HepG2 (cell line): ENCODE measurements around the gene STXBP4. TPM values are rescaled to one million over a fixed set of nuclear protein-coding genes. Genes with fewer than 3 reads are reported as not detected.

Experiments
- ATAC-seq: fragments of 200-7000 bp; cut with Tn5 transposase; 3 replicates; pipeline ENCODE4 v1.9.1; 2020; ENCODE audit warnings: mild to moderate bottlenecking, moderate library complexity
- BruUV-seq: library from RNA; stranded (reverse); fragments of 400-500 nt; replicated peaks from 2 replicates; lab custom pipeline; 2021; lab: Mats Ljungman, UMichigan
- CTCF ChIA-PET: fragments of 300-600 bp; formaldehyde crosslinking; extraction: SDS; loops from one replicate; lab custom pipeline; 2021; ENCODE audit warnings: low total read pairs, inconsistent platforms, low intra/inter-chr PET ratio; lab: Yijun Ruan, JAX
- POLR2A ChIA-PET: fragments of 350-600 bp; sonication (Branson Sonifier 250); formaldehyde crosslinking; loops from one replicate; lab custom pipeline; 2020; ENCODE audit warnings: antibody characterized with exemption, inconsistent platforms; lab: Yijun Ruan, JAX
- DNase-seq: peaks from one replicate; pipeline ENCODE4 v3.0.0-alpha.2; 2015; ENCODE audit warnings: low spot score
- FAIRE-seq: peaks from 3 replicates; lab custom pipeline; 2011; peaks lifted over from hg19 to GRCh38; lab: Jason Lieb, UNC
- H2AFZ ChIP-seq: one replicate; pipeline ENCODE4 v1.6.1; 2011; ENCODE audit warnings: low read length, inconsistent platforms
- H3K27ac ChIP-seq: fragments of 300-600 bp; 3 replicates; pipeline ENCODE4 v1.8.0; 2011; ENCODE audit warnings: mixed run types, mild to moderate bottlenecking, mixed read lengths, low read length, inconsistent platforms; ENCODE audit not compliant: insufficient read depth; ENCODE audit errors: extremely low read length
- H3K27me3 ChIP-seq, 2 experiments: fragments of 200-600 bp in 1 of 2; 2 replicates in 1 of 2; 3 replicates in 1 of 2; pipeline versions ENCODE4 v1.6.0 to v1.8.0; 2011; ENCODE audit warnings: low read length in 2 of 2, mild to moderate bottlenecking in 2 of 2, moderate library complexity in 2 of 2, inconsistent platforms in 1 of 2; ENCODE audit not compliant: insufficient read depth in 2 of 2, control insufficient read depth in 1 of 2
- H3K36me3 ChIP-seq, 2 experiments: fragments of 200-600 bp in 1 of 2; replicated peaks in 1 of 2; 2 replicates in 1 of 2; 3 replicates in 1 of 2; pipeline versions ENCODE4 v1.5.1 to v1.8.0; 2011; ENCODE audit warnings: low read length in 2 of 2, inconsistent platforms in 1 of 2; ENCODE audit not compliant: insufficient read depth in 2 of 2, control insufficient read depth in 1 of 2
- H3K4me1 ChIP-seq: 2 replicates; pipeline ENCODE4 v1.5.1; 2012; ENCODE audit warnings: low read length, inconsistent platforms; ENCODE audit not compliant: insufficient read depth
- H3K4me2 ChIP-seq: 2 replicates; pipeline ENCODE4 v1.6.0; 2011; ENCODE audit warnings: low read depth, low read length, inconsistent platforms
- H3K4me3 ChIP-seq, 3 experiments: fragments of 200-600 bp in 1 of 3; sonication (generic), shearing (Covaris generic) in 1 of 3; replicated peaks in 1 of 3; 2 replicates each; pipeline ENCODE4 v1.5.1; 2011 to 2016; ENCODE audit warnings: low read length in 3 of 3, inconsistent platforms in 2 of 3, low read depth in 2 of 3, mild to moderate bottlenecking in 2 of 3, control low read depth in 1 of 3, mixed read lengths in 1 of 3; ENCODE audit not compliant: insufficient read depth in 1 of 3
- H3K79me2 ChIP-seq: one replicate; pipeline ENCODE4 v1.6.1; 2011; ENCODE audit warnings: low read length, inconsistent platforms; ENCODE audit not compliant: insufficient read depth
- H3K9ac ChIP-seq: 2 replicates; pipeline ENCODE4 v1.6.0; 2011; ENCODE audit warnings: mild to moderate bottlenecking, low read depth, low read length, inconsistent platforms; ENCODE audit not compliant: insufficient read depth
- H3K9me3 ChIP-seq: 2 replicates; pipeline ENCODE4 v1.5.1; 2012; ENCODE audit warnings: mild to moderate bottlenecking, low read length
- H4K20me1 ChIP-seq: 2 replicates; pipeline ENCODE4 v1.6.0; 2011; ENCODE audit warnings: inconsistent platforms, mild to moderate bottlenecking, low read length, moderate library complexity; ENCODE audit not compliant: insufficient read depth
- ASH2L ChIP-seq: fragments of 300-600, 200-600 bp; sonication (generic); IDR thresholded peaks from 2 replicates; pipeline ENCODE4 v1.7.0; 2017; ENCODE audit warnings: low read depth, mild to moderate bottlenecking, moderate library complexity, mixed read lengths, low read length; ENCODE audit not compliant: insufficient read length
- CBX1 ChIP-seq: IDR thresholded peaks from one replicate; pipeline ENCODE4 v1.6.1; 2016; ENCODE audit warnings: antibody characterized with exemption, low read depth
- DPF2 ChIP-seq: sonication (generic); formaldehyde crosslinking; IDR thresholded peaks from 2 replicates; pipeline ENCODE4 v1.4.0; 2020; ENCODE audit warnings: mild to moderate bottlenecking, low read depth, missing genetic modification reagents, borderline replicate concordance
- ESRRA ChIP-seq: sonication (generic); formaldehyde crosslinking; IDR thresholded peaks from 2 replicates; pipeline ENCODE4 v1.5.1; 2020; ENCODE audit warnings: mild to moderate bottlenecking, low read depth, missing genetic modification reagents
- PTBP1 ChIP-seq: fragments of 200-400 bp; formaldehyde crosslinking; IDR thresholded peaks from 2 replicates; pipeline ENCODE4 v1.6.1; 2018; ENCODE audit warnings: low read length, low read depth; ENCODE audit not compliant: poor library complexity, severe bottlenecking
- RBAK ChIP-seq: sonication (generic); formaldehyde crosslinking; IDR thresholded peaks from 2 replicates; pipeline ENCODE4 v1.5.1; 2020; ENCODE audit warnings: mild to moderate bottlenecking, missing genetic modification reagents
- ZKSCAN8 ChIP-seq: IDR thresholded peaks from 2 replicates; pipeline ENCODE4 v1.6.1; 2016; ENCODE audit warnings: borderline replicate concordance, missing genetic modification reagents, missing compliant biosample characterization
- ZMYM3 ChIP-seq: sonication (generic); formaldehyde crosslinking; IDR thresholded peaks from 2 replicates; pipeline ENCODE4 v1.5.1; 2020; ENCODE audit warnings: mild to moderate bottlenecking, missing genetic modification reagents
- ZNF292 ChIP-seq: sonication (generic); formaldehyde crosslinking; IDR thresholded peaks from 2 replicates; pipeline ENCODE4 v1.8.1; 2022; ENCODE audit warnings: mild to moderate bottlenecking, low read depth, missing genetic modification reagents, borderline replicate concordance
- ZNF543 ChIP-seq: sonication (generic); formaldehyde crosslinking; IDR thresholded peaks from 2 replicates; pipeline ENCODE4 v1.4.0; 2020; ENCODE audit warnings: mild to moderate bottlenecking, missing genetic modification reagents
- WGBS: methylation state at CpG from one replicate; pipeline ENCODE4 v1.1.6; 2017; ENCODE audit warnings: low lambda C conversion rate; 5-methylcytosine and 5-hydroxymethylcytosine counted together
- in situ Hi-C: cut with HindIII; loops from 2 replicates; pipeline ENCODE4 v1.10.0; 2017; ENCODE audit warnings: low pct_unique_long_range_greater_than_20kb; ENCODE audit not compliant: extremely low pct_ligation_motif_present
- intact Hi-C: fragments of 100-400 bp; cut with micrococcal nuclease; formaldehyde crosslinking; loops from one replicate; pipeline ENCODE4 v1.10.0; 2022; ENCODE audit not compliant: unreplicated experiment
- polyA plus RNA-seq, 8 experiments: library from polyadenylated mRNA; depleted of rRNA in 3 of 8; stranded (reverse) in 7 of 8; unstranded in 1 of 8; fragments of >200 nt; fragmentation: Illumina TruSeq in 4 of 8; extraction: Trizol in 4 of 8; gene quantifications; 2 replicates each; pipeline versions ENCODE4 v1.2.1 to v1.2.3, GENCODE V29; 2011 to 2016; ENCODE audit warnings: low read depth in 4 of 8, missing spikeins in 1 of 8, mixed read lengths in 1 of 8; ENCODE audit not compliant: insufficient read depth in 1 of 8
- total RNA-seq, 5 experiments: library from RNA; depleted of rRNA; stranded (reverse); fragments of >200 nt; fragmentation: Illumina TruSeq; extraction: Trizol; gene quantifications; 2 replicates each; pipeline ENCODE4 v1.2.3, GENCODE V29; 2016; ENCODE audit warnings: low read depth in 1 of 5
- TF ChIP-seq, protein P1 (sequence below): sonication (generic); formaldehyde crosslinking; IDR thresholded peaks from 2 replicates; pipeline ENCODE4 v1.4.0; 2020; ENCODE audit warnings: missing genetic modification reagents
- TF ChIP-seq, protein P2 (sequence below): sonication (generic); formaldehyde crosslinking; IDR thresholded peaks from 2 replicates; pipeline ENCODE4 v1.4.0; 2020; ENCODE audit warnings: mild to moderate bottlenecking, missing genetic modification reagents

STXBP4 gene
- total and polyA plus RNA-seq, 2 of the 13 experiments (the other 11 are each of a cell fraction or from before 2014, with no cell fraction given): 8.5 to 36.1 TPM

DNA sequence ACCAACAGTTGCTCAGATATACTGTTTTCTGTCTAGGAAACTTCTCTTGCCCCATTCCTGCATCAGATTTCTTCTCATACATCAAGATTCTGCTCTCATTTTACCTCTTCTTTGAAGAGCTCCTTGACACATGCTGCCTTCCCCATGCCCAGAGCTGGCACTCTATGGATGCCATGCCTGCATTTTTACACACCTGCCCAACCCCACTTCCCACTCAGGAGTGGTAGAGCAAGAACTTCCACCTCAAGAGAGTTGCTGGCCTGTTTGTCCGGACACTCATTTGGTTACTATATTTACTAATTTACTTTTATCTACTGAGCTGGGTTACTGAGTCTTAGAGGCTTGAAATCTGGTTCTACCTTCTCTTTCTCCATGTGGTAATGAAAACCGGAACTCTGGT, 197.9 kb downstream of the STXBP4 start:
- FAIRE-seq (no peak), DNase-seq (no peak), ATAC-seq (no peak)
- no peaks in the 10 kb centered on the region for H3K9me3 ChIP-seq
- H3K27ac ChIP-seq: no peak overlapping the region
- in situ Hi-C loops: no loop called here
- no peaks in the 10 kb centered on the region for H3K79me2 ChIP-seq
- 98% methylated on average over 2 of the region's 2 CpGs for WGBS
- POLR2A ChIA-PET: no interaction called here
- H3K4me1 ChIP-seq: peaks cover 5% of the 10 kb centered on the region
- H3K9ac ChIP-seq: no peak overlapping the region
- no peak for TF ChIP-seq ASH2L
- no peak for TF ChIP-seq ZKSCAN8 (CRISPR knock-in tag)
- TF ChIP-seq ZMYM3 (CRISPR knock-in tag): no peak
- TF ChIP-seq ZNF543 (CRISPR knock-in tag): no peak
- TF ChIP-seq RBAK (CRISPR knock-in tag): no peak
- TF ChIP-seq, protein P1, sequence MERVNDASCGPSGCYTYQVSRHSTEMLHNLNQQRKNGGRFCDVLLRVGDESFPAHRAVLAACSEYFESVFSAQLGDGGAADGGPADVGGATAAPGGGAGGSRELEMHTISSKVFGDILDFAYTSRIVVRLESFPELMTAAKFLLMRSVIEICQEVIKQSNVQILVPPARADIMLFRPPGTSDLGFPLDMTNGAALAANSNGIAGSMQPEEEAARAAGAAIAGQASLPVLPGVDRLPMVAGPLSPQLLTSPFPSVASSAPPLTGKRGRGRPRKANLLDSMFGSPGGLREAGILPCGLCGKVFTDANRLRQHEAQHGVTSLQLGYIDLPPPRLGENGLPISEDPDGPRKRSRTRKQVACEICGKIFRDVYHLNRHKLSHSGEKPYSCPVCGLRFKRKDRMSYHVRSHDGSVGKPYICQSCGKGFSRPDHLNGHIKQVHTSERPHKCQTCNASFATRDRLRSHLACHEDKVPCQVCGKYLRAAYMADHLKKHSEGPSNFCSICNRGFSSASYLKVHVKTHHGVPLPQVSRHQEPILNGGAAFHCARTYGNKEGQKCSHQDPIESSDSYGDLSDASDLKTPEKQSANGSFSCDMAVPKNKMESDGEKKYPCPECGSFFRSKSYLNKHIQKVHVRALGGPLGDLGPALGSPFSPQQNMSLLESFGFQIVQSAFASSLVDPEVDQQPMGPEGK (CRISPR knock-in tag): no peak
- TF ChIP-seq PTBP1: no peak
- no peak for TF ChIP-seq ZNF292 (CRISPR knock-in tag)
- no peak for TF ChIP-seq ESRRA (CRISPR knock-in tag)
- TF ChIP-seq, protein P2, sequence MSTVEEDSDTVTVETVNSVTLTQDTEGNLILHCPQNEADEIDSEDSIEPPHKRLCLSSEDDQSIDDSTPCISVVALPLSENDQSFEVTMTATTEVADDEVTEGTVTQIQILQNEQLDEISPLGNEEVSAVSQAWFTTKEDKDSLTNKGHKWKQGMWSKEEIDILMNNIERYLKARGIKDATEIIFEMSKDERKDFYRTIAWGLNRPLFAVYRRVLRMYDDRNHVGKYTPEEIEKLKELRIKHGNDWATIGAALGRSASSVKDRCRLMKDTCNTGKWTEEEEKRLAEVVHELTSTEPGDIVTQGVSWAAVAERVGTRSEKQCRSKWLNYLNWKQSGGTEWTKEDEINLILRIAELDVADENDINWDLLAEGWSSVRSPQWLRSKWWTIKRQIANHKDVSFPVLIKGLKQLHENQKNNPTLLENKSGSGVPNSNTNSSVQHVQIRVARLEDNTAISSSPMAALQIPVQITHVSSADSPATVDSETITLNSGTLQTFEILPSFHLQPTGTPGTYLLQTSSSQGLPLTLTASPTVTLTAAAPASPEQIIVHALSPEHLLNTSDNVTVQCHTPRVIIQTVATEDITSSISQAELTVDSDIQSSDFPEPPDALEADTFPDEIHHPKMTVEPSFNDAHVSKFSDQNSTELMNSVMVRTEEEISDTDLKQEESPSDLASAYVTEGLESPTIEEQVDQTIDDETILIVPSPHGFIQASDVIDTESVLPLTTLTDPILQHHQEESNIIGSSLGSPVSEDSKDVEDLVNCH (CRISPR knock-in tag): no peak
- no peak for TF ChIP-seq CBX1
- no peak for TF ChIP-seq DPF2 (CRISPR knock-in tag)
- TF ChIP-seq, all 625 proteins: peak for 0
- Histone ChIP-seq H3K4me2 (no peak overlapping the region), H2AFZ (no peak overlapping the region), H3K36me3 (peaks cover 1 to 9% of the 10 kb centered on the region in 2 experiments; a peak in 2 of 5 replicates), H4K20me1 (no peaks in the 10 kb centered on the region), H3K4me3 (no peak overlapping the region), H3K27me3 (no peaks in the 10 kb centered on the region)
- intact Hi-C loops: no loop called here
- CTCF ChIA-PET: no interaction called here
- no TSS peak for BruUV-seq
